ACHN (cell line): ENCODE measurements around the gene HOXA2.

Experiments
- DNase-seq: peaks from one replicate; pipeline ENCODE4 v3.0.0-alpha.2; 2015
- in situ Hi-C: cut with HindIII; loops from 2 replicates; pipeline ENCODE4 v1.10.0; 2017; ENCODE audit warnings: low sequenced_read_pairs, low pct_ligation_motif_present, low pct_unique_long_range_greater_than_20kb

The HOXA2 gene

GRCh38 chr7:27142580-27143022, 40.1 kb upstream of the HOXA2 start:
- in situ Hi-C loops, result no loop called here
- peak; percentile 46 for DNase-seq

- in situ Hi-C loops, result no loop called here
- DNase-seq, result peak; percentile 87
Measured at GRCh38 chr7:27141923-27142579, 39.6 kb upstream of the HOXA2 start.

GRCh38 chr7:27141137-27141922, 38.8 kb upstream of the HOXA2 start:
- DNase-seq, result no peak
- in situ Hi-C loops, result no loop called here

GRCh38 chr7:27140126-27140857, 37.8 kb upstream of the HOXA2 start:
- DNase-seq, result no peak
- in situ Hi-C loops, result no loop called here

- DNase-seq, result no peak
- in situ Hi-C loops, result no loop called here
Measured at GRCh38 chr7:27139334-27140125, 37.0 kb upstream of the HOXA2 start.

- in situ Hi-C loops, result no loop called here
- DNase-seq, result no peak
Measured at GRCh38 chr7:27138985-27139333, 36.5 kb upstream of the HOXA2 start.

GRCh38 chr7:27138472-27138871, 36.0 kb upstream of the HOXA2 start:
- no peak for DNase-seq
- in situ Hi-C loops, result no loop called here

- DNase-seq, result no peak
- in situ Hi-C loops, result no loop called here
Measured at GRCh38 chr7:27137640-27138315, 35.3 kb upstream of the HOXA2 start.

- in situ Hi-C loops, result no loop called here
- DNase-seq, result no peak
Measured at GRCh38 chr7:27134392-27134791, 31.9 kb upstream of the HOXA2 start.

- in situ Hi-C loops, result no loop called here
- no peak for DNase-seq
Measured at GRCh38 chr7:27133409-27134231, 31.1 kb upstream of the HOXA2 start.

GRCh38 chr7:27132978-27133377, 30.5 kb upstream of the HOXA2 start:
- DNase-seq, result no peak
- in situ Hi-C loops, result no loop called here

GRCh38 chr7:27132214-27132613, 29.7 kb upstream of the HOXA2 start:
- in situ Hi-C loops, result no loop called here
- DNase-seq, result no peak

- no peak for DNase-seq
Measured at GRCh38 chr7:27131390-27131819, 28.9 kb upstream of the HOXA2 start.

GRCh38 chr7:27130540-27131389, 28.3 kb upstream of the HOXA2 start, which contains the start of gene HOXA4:
HOXA4 (minus strand) TSS chr7:27130757; CDS start chr7:27130733, 24 bp downstream.
- in situ Hi-C loops, result no loop called here
- DNase-seq, result peak; percentile 96

More at GRCh38 chr7:27131390-27131819, 28.9 kb upstream of the HOXA2 start:
- in situ Hi-C loops, result no loop called here

GRCh38 chr7:27129729-27130539, 27.5 kb upstream of the HOXA2 start:
- peak; percentile 72 for DNase-seq
- in situ Hi-C loops, result loop anchor here (10.0 kb wide), 1 partner anchor 275 kb away; no protein-coding TSS in a partner anchor
